IPS-NIHi11 (cell line): Measurements from ENCODE around the gene CHST15.

Experiments
- DNase-seq: peaks from one replicate; pipeline ENCODE4 v3.0.0; 2012; ENCODE audit warnings: mixed read lengths, low spot score

The CHST15 gene

GRCh38 chr10:123997486-123998196 lies 95.8 kb downstream of the CHST15 start:
- no peak for DNase-seq

DNA sequence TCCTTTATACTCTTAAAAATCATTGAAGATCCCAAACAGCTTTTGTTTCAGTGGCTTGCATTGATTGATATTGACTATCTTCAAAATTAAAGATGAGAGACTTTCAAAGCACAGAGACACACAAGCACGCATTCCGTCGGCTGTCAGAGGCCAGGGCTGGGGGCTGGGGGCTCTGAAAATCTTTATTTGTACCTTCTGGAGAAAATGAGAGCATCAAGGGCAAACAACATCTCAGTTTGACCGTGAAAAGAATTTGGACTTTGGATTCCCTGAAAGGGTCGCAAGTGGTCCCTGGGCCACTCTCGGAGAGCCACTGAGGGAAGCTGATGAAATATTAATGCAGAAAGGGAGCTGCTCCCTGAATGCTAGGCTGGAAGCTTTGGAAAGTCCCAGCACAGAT lies 96.4 kb downstream of the CHST15 start:
- DNase-seq = no peak

DNA sequence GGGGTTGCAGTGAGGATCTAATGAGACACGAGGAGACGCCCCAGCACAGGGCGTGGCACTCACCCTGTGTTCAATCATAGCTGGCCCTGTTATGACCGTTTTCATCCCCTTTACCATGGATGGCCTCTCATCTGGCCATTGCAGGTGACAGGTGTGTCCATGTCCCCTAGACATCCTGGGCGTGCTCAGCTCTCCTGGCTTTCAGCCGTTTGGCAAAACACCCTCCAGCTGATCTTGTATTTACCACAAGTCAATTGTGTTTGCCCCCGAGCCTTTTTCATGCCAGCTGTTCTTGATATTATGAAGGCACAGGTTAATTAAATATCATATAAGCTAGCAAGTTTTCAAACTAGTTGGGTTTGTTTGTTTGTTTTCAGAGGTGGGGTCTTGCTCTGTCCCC lies 97.1 kb downstream of the CHST15 start:
- DNase-seq = no peak

DNA sequence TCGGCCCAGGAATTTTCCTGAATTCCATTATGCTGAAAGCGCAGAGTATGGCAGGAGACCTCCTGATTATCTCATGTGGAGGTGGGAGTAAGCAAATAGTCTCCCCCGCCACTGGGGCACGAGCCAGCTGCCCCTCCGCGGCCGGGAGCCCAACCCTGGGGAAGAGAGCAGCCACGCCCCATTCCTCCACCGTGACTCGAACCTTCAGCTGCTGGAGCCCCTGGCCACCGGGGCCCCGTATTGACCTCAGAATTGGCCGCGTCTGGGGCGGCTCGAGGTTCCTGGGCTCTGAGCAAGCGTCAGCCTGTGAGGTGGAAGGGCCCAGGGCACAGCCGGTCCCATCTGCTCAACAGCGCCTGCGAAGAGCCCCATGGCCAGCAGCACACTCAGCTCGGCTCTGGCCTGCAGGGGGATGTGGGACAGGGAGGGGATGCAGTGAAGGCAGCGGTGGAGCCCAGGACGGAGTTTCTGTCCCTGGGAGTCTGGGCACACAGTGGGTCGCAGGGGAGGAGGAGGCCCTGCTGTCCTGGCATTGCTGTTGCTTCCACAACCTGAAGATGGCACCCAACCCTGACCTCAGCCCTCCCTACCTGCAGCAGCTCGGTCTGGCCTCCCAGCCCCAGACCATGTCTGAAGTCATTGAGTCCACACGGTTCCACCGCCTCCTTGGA lies 97.8 kb downstream of the CHST15 start:
- DNase-seq = peak; percentile 83

- DNase-seq = no peak
These were observed 98.3 kb downstream of the CHST15 start for GRCh38 chr10:123995082-123995460.

DNA sequence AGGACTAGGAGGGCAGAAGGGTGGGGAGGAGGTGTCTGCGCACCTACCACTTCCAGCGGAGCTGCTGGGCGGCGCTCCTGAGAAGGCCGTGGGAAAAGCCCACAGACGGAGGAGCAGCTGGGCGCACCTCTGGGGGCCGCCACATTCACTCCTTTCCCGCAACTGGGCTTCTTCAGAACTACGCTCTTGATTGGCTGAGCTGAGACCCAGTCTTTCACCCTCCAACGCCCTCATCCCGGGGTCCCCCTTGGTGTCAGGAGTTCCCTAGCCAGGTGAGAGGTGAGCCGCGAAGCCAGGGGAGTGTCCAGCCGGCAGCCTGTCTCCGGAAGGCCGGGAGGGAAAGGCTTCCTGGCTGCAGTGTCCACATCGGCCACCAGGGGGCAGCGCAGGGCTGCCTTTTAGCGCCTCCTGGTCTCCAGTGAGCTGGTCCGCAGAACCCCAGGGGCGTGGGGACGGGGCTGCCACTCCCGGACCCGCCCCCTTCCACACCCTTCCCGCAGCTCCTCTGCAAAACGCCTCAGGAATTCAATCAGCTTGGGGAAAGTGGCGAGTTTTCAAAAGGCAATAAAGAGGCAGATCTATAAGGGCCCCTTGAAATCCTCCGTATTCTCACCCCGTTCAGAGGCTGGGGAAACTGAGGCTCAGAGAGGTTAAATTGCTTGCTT lies 98.8 kb downstream of the CHST15 start:
- DNase-seq = peak; percentile 96

- DNase-seq = no peak
These were observed 99.6 kb downstream of the CHST15 start for GRCh38 chr10:123993534-123994416.

GRCh38 chr10:123991611-123992570 lies 101.5 kb downstream of the CHST15 start:
- no peak for DNase-seq

DNA sequence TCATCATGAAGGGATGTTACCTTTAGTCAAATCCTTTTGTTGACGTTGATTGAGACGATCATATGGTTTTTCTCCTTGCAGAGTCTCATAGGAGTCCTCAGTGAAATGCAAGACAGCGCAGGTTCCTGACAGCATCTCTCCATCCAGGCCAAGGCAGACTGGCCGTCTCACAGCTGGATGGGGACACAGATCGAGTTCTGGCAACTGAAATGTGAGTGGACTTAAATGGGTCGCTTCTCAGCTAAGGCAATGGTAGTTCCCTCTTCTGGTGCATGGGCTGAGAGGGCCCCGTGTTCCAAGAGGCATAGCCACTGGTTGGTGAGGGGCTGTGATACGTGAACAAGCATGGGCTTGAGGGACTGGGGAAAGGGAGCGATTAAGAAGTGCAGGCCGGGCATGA lies 102.5 kb downstream of the CHST15 start:
- DNase-seq = no peak

DNA sequence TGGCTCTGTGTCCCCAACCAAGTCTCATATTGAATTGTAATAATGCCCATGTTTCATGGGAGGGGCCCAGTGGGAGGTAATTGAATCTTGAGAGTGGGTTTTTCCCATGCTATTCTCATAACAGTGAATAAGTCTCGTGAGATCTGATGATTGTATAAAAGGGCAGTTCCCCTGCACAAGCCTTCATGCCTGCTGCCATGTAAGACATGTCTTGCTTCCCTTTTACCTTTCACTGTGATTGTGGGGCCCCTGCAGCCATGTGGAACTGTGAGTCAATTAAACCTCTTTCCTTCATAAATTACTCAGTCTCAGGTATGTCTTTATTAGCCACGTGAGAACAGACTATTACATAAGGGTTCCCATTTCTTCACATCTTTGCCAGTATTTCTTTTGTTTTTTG lies 104.7 kb downstream of the CHST15 start:
- DNase-seq = no peak

- DNase-seq = no peak
These were observed 106.7 kb downstream of the CHST15 start for GRCh38 chr10:123986736-123987135.

- peak; percentile 33 for DNase-seq
These were observed 119.0 kb downstream of the CHST15 start for GRCh38 chr10:123974406-123974805.

DNA sequence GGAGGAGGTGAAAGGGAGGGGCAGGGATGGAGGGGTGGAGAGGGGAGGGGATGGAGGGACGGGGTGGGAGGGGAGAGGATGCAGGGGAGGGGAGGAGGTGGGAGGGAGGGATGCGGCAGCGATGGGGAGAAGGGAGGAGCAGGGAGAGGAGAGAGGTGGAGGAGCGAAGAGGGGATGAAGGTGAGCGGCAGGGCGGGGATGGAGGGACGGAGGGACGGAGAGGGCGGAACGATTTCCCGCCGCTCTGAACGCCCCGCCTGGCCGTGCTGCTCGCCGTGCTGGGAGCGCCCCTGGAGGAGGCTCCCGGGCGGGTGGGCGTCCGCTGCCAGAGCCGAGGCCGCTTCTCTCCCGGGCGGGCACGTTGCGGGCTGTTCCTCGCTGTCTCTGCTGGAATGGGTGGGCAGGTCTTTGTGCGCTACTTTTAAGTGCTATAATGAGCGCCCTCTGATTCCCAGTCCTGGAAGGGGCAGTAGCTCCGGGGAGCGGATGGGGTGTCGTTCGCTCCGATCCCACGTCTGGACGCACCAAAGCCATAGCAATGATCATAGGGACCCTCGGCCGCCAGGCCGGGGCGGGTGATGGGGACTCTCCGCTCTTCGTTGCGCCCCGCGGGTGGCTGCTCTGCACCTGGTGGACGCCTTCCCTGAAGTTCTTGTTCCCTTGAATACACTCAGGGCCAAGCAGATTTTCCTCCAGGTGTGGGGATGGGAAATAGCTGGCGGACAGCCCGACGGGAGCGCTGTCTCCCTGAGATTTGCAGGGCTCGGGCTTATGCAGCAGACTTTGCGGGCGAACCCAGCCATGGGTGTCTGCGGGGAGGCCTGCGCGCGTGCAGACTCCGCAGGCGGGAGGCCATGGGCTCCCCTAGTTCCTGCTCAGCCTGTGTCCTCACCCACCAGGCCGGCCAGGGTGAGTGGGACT lies 120.7 kb downstream of the CHST15 start:
- DNase-seq = peak; percentile 61

GRCh38 chr10:123970927-123971286 lies 122.5 kb downstream of the CHST15 start:
- no peak for DNase-seq

DNA sequence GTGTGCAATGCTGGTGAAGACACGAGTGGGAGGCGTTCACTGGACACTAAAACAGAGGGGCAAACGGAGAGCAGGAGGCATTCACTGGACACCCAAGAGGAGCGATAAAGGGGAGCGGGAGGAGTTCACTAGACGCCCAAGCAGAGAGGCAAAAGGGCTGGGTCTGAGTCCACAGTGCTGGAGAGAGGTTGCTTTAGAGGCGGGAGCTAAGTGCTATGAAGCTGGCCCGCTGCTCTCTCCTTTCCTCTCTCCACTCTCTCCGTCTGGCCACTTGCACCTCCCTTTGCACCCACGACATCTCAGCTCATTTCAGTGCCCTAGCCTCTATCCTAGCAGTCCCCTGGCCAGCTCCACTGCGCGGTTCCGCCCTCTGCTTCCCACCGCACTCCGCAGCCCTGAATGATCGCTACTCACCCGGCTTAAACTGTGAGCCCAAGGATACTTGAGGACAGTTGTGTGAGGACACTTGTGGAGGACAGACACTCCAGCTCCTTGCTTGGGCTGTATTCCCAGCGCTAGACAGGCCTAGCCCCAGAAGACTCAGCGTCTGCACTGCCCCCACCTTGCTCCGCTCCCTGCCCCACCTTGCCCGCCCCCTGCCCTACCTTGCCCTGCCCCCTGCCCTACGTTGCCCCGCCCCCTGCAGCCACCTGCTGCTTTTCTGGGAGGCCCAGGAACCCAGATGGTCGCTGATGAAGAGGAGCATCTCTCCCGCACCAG lies 123.0 kb downstream of the CHST15 start:
- DNase-seq = peak; percentile 45

- DNase-seq = peak; percentile 93
These were observed 125.7 kb downstream of the CHST15 start for GRCh38 chr10:123967626-123968243.

DNA sequence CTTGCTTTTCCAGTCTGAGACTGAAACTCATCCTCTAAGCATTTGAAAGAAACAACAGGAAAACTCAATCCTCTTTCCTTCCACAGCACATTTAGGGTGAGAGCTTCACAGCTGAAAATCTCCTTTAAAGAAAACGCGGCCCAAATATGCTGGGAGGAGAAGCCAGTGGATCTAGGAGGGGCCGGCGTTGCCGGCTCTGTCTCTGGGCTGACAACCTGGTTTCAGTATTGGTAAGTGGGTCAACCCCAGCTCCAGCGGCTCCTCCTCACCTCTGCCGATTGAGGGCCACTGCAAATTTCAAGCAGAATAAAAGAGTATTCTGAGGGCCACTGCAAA lies 126.5 kb downstream of the CHST15 start:
- no peak for DNase-seq

- DNase-seq = no peak
These were observed 127.2 kb downstream of the CHST15 start for GRCh38 chr10:123965973-123966895.
